GM12878 (cell line): ENCODE measurements around the gene MBD6. TPM values are rescaled to one million over a fixed set of nuclear protein-coding genes. Genes with fewer than 3 reads are reported as not detected.

ENCODE experiments used
- ASH2L ChIP-seq: fragments of 300-600, 200-600 bp; sonication (generic); IDR thresholded peaks from 2 replicates; pipeline ENCODE4 v1.6.1; 2017; ENCODE audit warnings: low read depth, mild to moderate bottlenecking, borderline replicate concordance
- BRCA1 ChIP-seq: IDR thresholded peaks from 2 replicates; pipeline ENCODE4 v1.6.1; 2011; ENCODE audit warnings: low read depth, low read length, improper control_type of control experiment
- ESRRA ChIP-seq: IDR thresholded peaks from 2 replicates; pipeline ENCODE4 v1.6.1; 2012; ENCODE audit warnings: mild to moderate bottlenecking, low read length, improper control_type of control experiment
- FOXK2 ChIP-seq: fragments of 450-650 bp; IDR thresholded peaks from 2 replicates; pipeline ENCODE4 v1.6.1; 2017; ENCODE audit warnings: mild to moderate bottlenecking, moderate library complexity
- HDAC2 ChIP-seq: fragments of 200-600 bp; sonication (generic); IDR thresholded peaks from 2 replicates; pipeline ENCODE4 v1.6.1; 2017
- HDAC6 ChIP-seq: fragments of 200-600 bp; sonication (generic); IDR thresholded peaks from one replicate; pipeline ENCODE4 v1.8.0; 2017; ENCODE audit warnings: antibody characterized with exemption; ENCODE audit not compliant: unreplicated experiment
- HDGF ChIP-seq: fragments of 450-650 bp; IDR thresholded peaks from 2 replicates; pipeline ENCODE4 v1.6.1; 2016; ENCODE audit warnings: antibody characterized with exemption
- KDM1A ChIP-seq: fragments of 200-600 bp; sonication (generic); IDR thresholded peaks from 2 replicates; pipeline ENCODE4 v1.6.1; 2016; ENCODE audit warnings: borderline replicate concordance
- NFIC ChIP-seq: IDR thresholded peaks from 2 replicates; pipeline ENCODE4 v1.6.1; 2012; ENCODE audit warnings: low read depth, mild to moderate bottlenecking, inconsistent platforms, low read length, moderate library complexity
- NKRF ChIP-seq: fragments of 450-650 bp; conservative IDR thresholded peaks from 2 replicates; pipeline ENCODE4 v1.6.1; 2017; ENCODE audit warnings: mild to moderate bottlenecking, moderate library complexity
- NR2F1 ChIP-seq: fragments of 450-650 bp; conservative IDR thresholded peaks from 2 replicates; pipeline ENCODE4 v1.6.1; 2017; ENCODE audit warnings: mild to moderate bottlenecking
- PML ChIP-seq: IDR thresholded peaks from 2 replicates; pipeline ENCODE4 v1.6.1; 2012; ENCODE audit warnings: low read length, inconsistent platforms
- POLR2A ChIP-seq: IDR thresholded peaks from 2 replicates; pipeline ENCODE4 v1.6.1; 2011; ENCODE audit warnings: low read depth, mild to moderate bottlenecking, low read length
- POU2F2 ChIP-seq: IDR thresholded peaks from 3 replicates; pipeline ENCODE4 v1.6.1; 2011; ENCODE audit warnings: low read depth, mild to moderate bottlenecking, low read length, borderline replicate concordance
- SMAD1 ChIP-seq: fragments of 450-650 bp; IDR thresholded peaks from 2 replicates; pipeline ENCODE4 v1.6.1; 2018; ENCODE audit warnings: mild to moderate bottlenecking, low read depth; ENCODE audit not compliant: partially characterized antibody
- SMAD5 ChIP-seq: IDR thresholded peaks from 2 replicates; pipeline ENCODE4 v1.6.1; 2016; ENCODE audit warnings: antibody characterized with exemption, low read depth
- SMC3 ChIP-seq: IDR thresholded peaks from 2 replicates; pipeline ENCODE4 v1.6.1; 2011; ENCODE audit warnings: low read length, improper control_type of control experiment, borderline replicate concordance
- SPI1 ChIP-seq: IDR thresholded peaks from 2 replicates; pipeline ENCODE4 v1.6.1; 2011; ENCODE audit warnings: low read depth, mild to moderate bottlenecking, low read length, moderate library complexity, borderline replicate concordance; ENCODE audit not compliant: insufficient read depth
- SUPT20H ChIP-seq: IDR thresholded peaks from 2 replicates; pipeline ENCODE4 v1.6.1; 2011; ENCODE audit warnings: low read depth, mild to moderate bottlenecking, low read length, moderate library complexity, borderline replicate concordance; ENCODE audit not compliant: control insufficient read depth
- TBL1XR1 ChIP-seq: IDR thresholded peaks from 2 replicates; pipeline ENCODE4 v1.6.1; 2012; ENCODE audit warnings: low read depth, low read length, improper control_type of control experiment
- TCF12 ChIP-seq: IDR thresholded peaks from 2 replicates; pipeline ENCODE4 v1.6.1; 2011; ENCODE audit warnings: low read depth, mild to moderate bottlenecking, low read length
- WRNIP1 ChIP-seq: IDR thresholded peaks from 2 replicates; pipeline ENCODE4 v1.6.1; 2011; ENCODE audit warnings: low read depth, low read length, improper control_type of control experiment, borderline replicate concordance
- ZBTB40 ChIP-seq: fragments of 450-650 bp; IDR thresholded peaks from 2 replicates; pipeline ENCODE4 v1.6.1; 2016; ENCODE audit warnings: mild to moderate bottlenecking, moderate library complexity, borderline replicate concordance
- polyA plus RNA-seq, 11 experiments: library from polyadenylated mRNA; depleted of rRNA in 4 of 11; unstranded in 6 of 11; stranded (reverse) in 5 of 11; fragments of >200 nt; fragmentation: Nextera tagmentation in 4 of 11; fragmentation: Illumina TruSeq in 1 of 11; extraction: Ambion mirVana in 4 of 11; extraction: Trizol in 1 of 11; gene quantifications; 1 replicate in 1 of 11; 2 replicates in 10 of 11; pipeline versions ENCODE4 v1.2.1 to v1.2.3, GENCODE V29; 2011 to 2016; ENCODE audit warnings: inconsistent platforms in 2 of 11, missing spikeins in 2 of 11, low read depth in 1 of 11
- total RNA-seq, 4 experiments: library from RNA; depleted of rRNA in 3 of 4; stranded (reverse); fragments of >200 nt in 3 of 4; fragmentation: Illumina TruSeq in 1 of 4; extraction: Trizol in 1 of 4; gene quantifications; 2 replicates each; pipeline versions ENCODE4 v1.2.1 to v1.2.3, GENCODE V29; 2013 to 2021

Gene MBD6
- total and polyA plus RNA-seq, 10 of the 15 experiments (the other 5 are each of a cell fraction or from before 2014, with no cell fraction given), result 1.5 to 52.7 (median 6.8) TPM

- TF ChIP-seq POLR2A (peak; percentile 86), TCF12 (peak; percentile 54; the same call in 1 of the 2 replicates), ZBTB40 (no peak), NKRF (peak; percentile 52; the same call in 1 of the 2 replicates), PML (peak; percentile 37; the same call in 1 of the 2 replicates), FOXK2 (peak; percentile 74), HDAC2 (no peak), WRNIP1 (no peak), SMAD1 (peak; percentile 46), SMAD5 (peak; percentile 41; the same call in 1 of the 2 replicates), NR2F1 (peak; percentile 98), KDM1A (no peak), HDGF (peak; percentile 88; the same call in 1 of the 2 replicates), POU2F2 (peak; percentile 50; the same call in 1 of the 3 replicates), SPI1 (peak; percentile 48; the same call in 1 of the 2 replicates), BRCA1 (no peak), NFIC (no peak; the same call in 1 of the 2 replicates), TBL1XR1 (0 out of 2 replicates have a peak, but pooled peaks have one; percentile 25), ESRRA (no peak), SUPT20H (no peak), ASH2L (no peak), HDAC6 (no peak), SMC3 (0 out of 2 replicates have a peak, but pooled peaks have one; percentile 11)
Measured at GRCh38 chr12:57522011-57522886, at the start of gene MBD6 (continued).
